SK-N-SH (cell line): Measurements from ENCODE around the gene WWOX. TPM values are rescaled to one million over a fixed set of nuclear protein-coding genes. Genes with fewer than 3 reads are reported as not detected.
A peak's percentile ranks its signal among the peaks of the same experiment; 100 is the strongest.

ENCODE experiments used
- CTCF ChIA-PET: fragments of 300-600, 350-600 bp; formaldehyde crosslinking; extraction: SDS; loops from one replicate; lab custom pipeline; 2021; lab: Yijun Ruan, JAX
- POLR2A ChIA-PET: fragments of 350-600 bp; sonication (Branson Sonifier 250); formaldehyde crosslinking; extraction: SDS; loops from one replicate; lab custom pipeline; 2020; ENCODE audit warnings: antibody characterized with exemption, inconsistent platforms; lab: Yijun Ruan, JAX
- DNase-seq: peaks from one replicate; pipeline ENCODE4 v3.0.0; 2012
- H2AFZ ChIP-seq: fragments of 200-600 bp; sonication (generic); 2 replicates; pipeline ENCODE4 v1.8.1; 2016; ENCODE audit warnings: antibody characterized with exemption, mild to moderate bottlenecking, low read depth
- H3F3A ChIP-seq: fragments of 200-600 bp; sonication (generic); replicated peaks from 2 replicates; pipeline ENCODE3; 2016; ENCODE audit warnings: antibody characterized with exemption, mild to moderate bottlenecking; ENCODE audit not compliant: insufficient read depth
- H3K27ac ChIP-seq, 2 experiments: fragments of 200-500 bp in 1 of 2; fragments of 200-600 bp in 1 of 2; sonication (Bioruptor generic) in 1 of 2; sonication (generic), shearing (Covaris generic) in 1 of 2; 2 replicates each; pipeline versions ENCODE4 v1.5.1 to v1.6.1; 2014 to 2016; ENCODE audit warnings: low read depth in 2 of 2, inconsistent platforms in 1 of 2, low read length in 1 of 2, mild to moderate bottlenecking in 1 of 2, mixed read lengths in 1 of 2
- H3K27me3 ChIP-seq: fragments of 200-600 bp; sonication (generic), shearing (Covaris generic); 2 replicates; pipeline ENCODE4 v1.6.1; 2016; ENCODE audit warnings: mixed run types; ENCODE audit not compliant: insufficient read depth
- H3K36me3 ChIP-seq, 2 experiments: fragments of 200-500 bp in 1 of 2; fragments of 200-600 bp in 1 of 2; sonication (Bioruptor generic) in 1 of 2; sonication (generic) in 1 of 2; replicated peaks in 1 of 2; 2 replicates each; pipeline versions ENCODE3 to v1.5.1; 2014 to 2016; ENCODE audit warnings: low read length in 1 of 2, mild to moderate bottlenecking in 1 of 2; ENCODE audit not compliant: insufficient read depth in 2 of 2, control insufficient read depth in 1 of 2
- H3K4me1 ChIP-seq, 2 experiments: fragments of 200-500 bp in 1 of 2; fragments of 200-600 bp in 1 of 2; sonication (Bioruptor generic) in 1 of 2; sonication (generic), shearing (Covaris generic) in 1 of 2; 2 replicates each; pipeline versions ENCODE4 v1.5.1 to v1.6.1; 2014 to 2016; ENCODE audit warnings: low read depth in 1 of 2, low read length in 1 of 2, mixed run types in 1 of 2; ENCODE audit not compliant: insufficient read depth in 2 of 2, control insufficient read depth in 1 of 2
- H3K4me2 ChIP-seq: fragments of 200-600 bp; sonication (generic), shearing (Covaris generic); 2 replicates; pipeline ENCODE4 v1.6.1; 2017; ENCODE audit warnings: mixed run types
- H3K4me3 ChIP-seq, 2 experiments: fragments of 200-500 bp in 1 of 2; fragments of 200-600 bp in 1 of 2; sonication (Bioruptor generic) in 1 of 2; sonication (generic), shearing (Covaris generic) in 1 of 2; 2 replicates each; pipeline versions ENCODE4 v1.5.1 to v1.8.1; 2014 to 2016; ENCODE audit warnings: low read depth in 2 of 2, inconsistent platforms in 1 of 2, low read length in 1 of 2, mild to moderate bottlenecking in 1 of 2, mixed read lengths in 1 of 2, moderate library complexity in 1 of 2
- H3K79me2 ChIP-seq: fragments of 200-600 bp; sonication (generic); 2 replicates; pipeline ENCODE4 v1.8.1; 2017; ENCODE audit warnings: mild to moderate bottlenecking; ENCODE audit not compliant: insufficient read depth
- H3K9ac ChIP-seq: fragments of 200-600 bp; sonication (generic); 2 replicates; pipeline ENCODE4 v1.6.1; 2017; ENCODE audit warnings: mixed run types
- H3K9me2 ChIP-seq: fragments of 200-600 bp; sonication (generic); 2 replicates; pipeline ENCODE4 v1.6.1; 2017; ENCODE audit warnings: mixed run types
- H3K9me3 ChIP-seq: fragments of 200-600 bp; sonication (generic); 2 replicates; pipeline ENCODE4 v1.6.1; 2017; ENCODE audit warnings: mixed run types, mild to moderate bottlenecking, moderate library complexity
- H4K20me1 ChIP-seq: fragments of 200-600 bp; sonication (generic); 2 replicates; pipeline ENCODE4 v1.6.1; 2017; ENCODE audit warnings: mild to moderate bottlenecking, mixed run types; ENCODE audit not compliant: insufficient read depth
- EZH2phosphoT487 ChIP-seq: fragments of 200-600 bp; sonication (generic); IDR thresholded peaks from 2 replicates; pipeline ENCODE4 v1.6.1; 2017; ENCODE audit warnings: low read depth, mixed run types, mild to moderate bottlenecking, antibody characterized with exemption, moderate library complexity, borderline replicate concordance
- FOXJ3 ChIP-seq: sonication (generic); formaldehyde crosslinking; IDR thresholded peaks from 2 replicates; pipeline ENCODE4 v1.5.1; 2020; ENCODE audit warnings: mild to moderate bottlenecking, missing genetic modification reagents
- FOXM1 ChIP-seq: IDR thresholded peaks from 2 replicates; pipeline ENCODE4 v1.4.0; 2012; ENCODE audit warnings: low read depth, mild to moderate bottlenecking
- GABPA ChIP-seq: IDR thresholded peaks from 2 replicates; pipeline ENCODE4 v1.4.0; 2012; ENCODE audit warnings: low read depth, mild to moderate bottlenecking
- GATA2 ChIP-seq: sonication (generic); formaldehyde crosslinking; IDR thresholded peaks from 2 replicates; pipeline ENCODE4 v1.5.0; 2020; ENCODE audit warnings: mild to moderate bottlenecking, missing genetic modification reagents
- JUND ChIP-seq: IDR thresholded peaks from 2 replicates; pipeline ENCODE4 v1.4.0; 2012
- MXI1 ChIP-seq: IDR thresholded peaks from 2 replicates; pipeline ENCODE4 v1.6.1; 2012; ENCODE audit warnings: mild to moderate bottlenecking, low read depth, low read length, improper control_type of control experiment
- NFIC ChIP-seq: IDR thresholded peaks from 2 replicates; pipeline ENCODE4 v1.4.0; 2012; ENCODE audit warnings: borderline replicate concordance
- REST ChIP-seq: IDR thresholded peaks from 2 replicates; pipeline ENCODE4 v1.6.1; 2012; ENCODE audit warnings: mild to moderate bottlenecking, low read depth, low read length, moderate library complexity
- RXRA ChIP-seq: IDR thresholded peaks from 2 replicates; pipeline ENCODE4 v1.4.0; 2012; ENCODE audit warnings: low read depth, mild to moderate bottlenecking, borderline replicate concordance
- SIN3A ChIP-seq: IDR thresholded peaks from 2 replicates; pipeline ENCODE4 v1.6.1; 2012; ENCODE audit warnings: low read depth, mild to moderate bottlenecking, low read length, moderate library complexity, borderline replicate concordance
- SMC3 ChIP-seq: IDR thresholded peaks from 2 replicates; pipeline ENCODE4 v1.6.1; 2012; ENCODE audit warnings: low read depth, low read length, improper control_type of control experiment
- TEAD4 ChIP-seq: IDR thresholded peaks from 2 replicates; pipeline ENCODE4 v1.4.0; 2012; ENCODE audit warnings: mild to moderate bottlenecking, borderline replicate concordance; ENCODE audit not compliant: insufficient read depth
- USF1 ChIP-seq: IDR thresholded peaks from 2 replicates; pipeline ENCODE4 v1.4.0; 2012; ENCODE audit warnings: low read depth, borderline replicate concordance
- WGBS: methylation state at CpG from one replicate; pipeline ENCODE4 v1.1.6; 2017; ENCODE audit warnings: low lambda C conversion rate; 5-methylcytosine and 5-hydroxymethylcytosine counted together
- polyA plus RNA-seq, 3 experiments: library from polyadenylated mRNA; depleted of rRNA; stranded (reverse); fragments of >200 nt; gene quantifications; 2 replicates each; pipeline ENCODE4 v1.2.3, GENCODE V29; 2012
- TF ChIP-seq, protein P1 (sequence below): IDR thresholded peaks from 2 replicates; pipeline ENCODE4; 2012
- TF ChIP-seq, protein P2 (sequence below): fragments of 150-350 bp; IDR thresholded peaks from 2 replicates; pipeline ENCODE4 v1.6.1; 2016; ENCODE audit warnings: mild to moderate bottlenecking, low read depth, low read length

The WWOX gene
- polyA plus RNA-seq, 1 of the 3 experiments (the other 2 are of a cell fraction) = 10.8 TPM

GRCh38 chr16:78277321-78278055 lies 178.0 kb downstream of the WWOX start:
- Histone ChIP-seq H3K9me3 (no peaks in the 10 kb centered on the region), H3K4me3 (no peak overlapping the region), H2AFZ (no peak overlapping the region), H3K79me2 (no peaks in the 10 kb centered on the region), H3K4me1 (peaks cover 0 to 3% of the 10 kb centered on the region in 2 experiments; a peak in 1 of 4 replicates), H3K9ac (no peak overlapping the region), H3K4me2 (0 out of 2 replicates have a peak overlapping the region, but pooled peaks have one; percentile 19), H3K36me3 (no peaks in the 10 kb centered on the region), H3K27ac (no peak overlapping the region), H4K20me1 (no peaks in the 10 kb centered on the region), H3F3A (no peaks in the 10 kb centered on the region), H3K27me3 (no peaks in the 10 kb centered on the region), H3K9me2 (no peaks in the 10 kb centered on the region)
- TF ChIP-seq, protein P1, sequence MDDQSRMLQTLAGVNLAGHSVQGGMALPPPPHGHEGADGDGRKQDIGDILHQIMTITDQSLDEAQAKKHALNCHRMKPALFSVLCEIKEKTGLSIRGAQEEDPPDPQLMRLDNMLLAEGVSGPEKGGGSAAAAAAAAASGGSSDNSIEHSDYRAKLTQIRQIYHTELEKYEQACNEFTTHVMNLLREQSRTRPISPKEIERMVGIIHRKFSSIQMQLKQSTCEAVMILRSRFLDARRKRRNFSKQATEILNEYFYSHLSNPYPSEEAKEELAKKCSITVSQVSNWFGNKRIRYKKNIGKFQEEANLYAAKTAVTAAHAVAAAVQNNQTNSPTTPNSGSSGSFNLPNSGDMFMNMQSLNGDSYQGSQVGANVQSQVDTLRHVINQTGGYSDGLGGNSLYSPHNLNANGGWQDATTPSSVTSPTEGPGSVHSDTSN = no peak
- no peak for TF ChIP-seq FOXM1
- no peak for TF ChIP-seq MXI1
- no peak for TF ChIP-seq SMC3
- no peak for TF ChIP-seq REST
- TF ChIP-seq EZH2phosphoT487 = no peak
- no peak for TF ChIP-seq USF1
- no peak for TF ChIP-seq JUND
- no peak for TF ChIP-seq SIN3A
- no peak for TF ChIP-seq NFIC
- TF ChIP-seq GATA2 (CRISPR knock-in tag) = no peak
- no peak for TF ChIP-seq TEAD4
- TF ChIP-seq FOXJ3 = no peak
- TF ChIP-seq, protein P2, sequence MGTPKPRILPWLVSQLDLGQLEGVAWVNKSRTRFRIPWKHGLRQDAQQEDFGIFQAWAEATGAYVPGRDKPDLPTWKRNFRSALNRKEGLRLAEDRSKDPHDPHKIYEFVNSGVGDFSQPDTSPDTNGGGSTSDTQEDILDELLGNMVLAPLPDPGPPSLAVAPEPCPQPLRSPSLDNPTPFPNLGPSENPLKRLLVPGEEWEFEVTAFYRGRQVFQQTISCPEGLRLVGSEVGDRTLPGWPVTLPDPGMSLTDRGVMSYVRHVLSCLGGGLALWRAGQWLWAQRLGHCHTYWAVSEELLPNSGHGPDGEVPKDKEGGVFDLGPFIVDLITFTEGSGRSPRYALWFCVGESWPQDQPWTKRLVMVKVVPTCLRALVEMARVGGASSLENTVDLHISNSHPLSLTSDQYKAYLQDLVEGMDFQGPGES = no peak
- TF ChIP-seq RXRA = no peak
- TF ChIP-seq GABPA = no peak
- ChIA-PET CTCF (interaction anchor here (0.6 kb wide), 1 partner anchor 55 kb away, joined by 3 read pairs; no protein-coding TSS in a partner anchor), POLR2A (no interaction called here)
- DNase-seq = peak; percentile 3
- WGBS = 52% methylated on average over 12 of the region's 12 CpGs
